ENCODE results near the gene WDR82.
A peak's percentile ranks its signal among the peaks of the same experiment; 100 is the strongest.

The WDR82 gene, protein sequence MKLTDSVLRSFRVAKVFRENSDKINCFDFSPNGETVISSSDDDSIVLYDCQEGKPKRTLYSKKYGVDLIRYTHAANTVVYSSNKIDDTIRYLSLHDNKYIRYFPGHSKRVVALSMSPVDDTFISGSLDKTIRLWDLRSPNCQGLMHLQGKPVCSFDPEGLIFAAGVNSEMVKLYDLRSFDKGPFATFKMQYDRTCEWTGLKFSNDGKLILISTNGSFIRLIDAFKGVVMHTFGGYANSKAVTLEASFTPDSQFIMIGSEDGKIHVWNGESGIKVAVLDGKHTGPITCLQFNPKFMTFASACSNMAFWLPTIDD

DNA sequence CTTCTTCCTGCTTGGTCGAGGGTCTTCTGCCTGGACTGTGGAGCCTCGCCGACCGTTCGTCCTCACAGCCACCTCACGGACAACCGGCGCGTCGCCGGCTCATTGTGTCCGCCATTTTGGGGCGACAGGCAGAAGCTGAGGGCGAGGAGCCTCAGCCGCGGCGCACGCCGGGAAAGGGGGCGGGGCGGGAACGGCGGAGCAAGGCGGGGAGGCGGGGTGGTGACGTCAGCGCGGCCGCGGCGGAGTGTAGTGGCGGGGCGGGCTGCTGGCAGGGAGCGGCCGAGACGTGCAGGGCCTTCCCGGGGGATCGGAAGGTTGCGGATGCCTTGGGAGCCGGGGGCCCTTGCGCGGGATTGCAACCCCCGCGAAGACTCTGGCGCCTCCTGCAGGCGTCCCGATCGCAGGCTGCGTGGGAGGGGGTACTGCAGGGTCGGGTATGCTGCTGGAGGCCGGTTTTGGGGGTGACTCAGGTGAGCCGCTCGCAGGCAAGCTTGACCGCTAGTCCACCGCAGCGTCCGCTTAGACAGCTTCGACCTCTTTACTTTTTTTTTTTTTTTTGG lies at the start of gene WDR82:
Gene WDR82, minus strand, starts transcription at position 140 of the 560 bp plus-strand sequence. CDS start 288 bp downstream, outside the sequence.
- DNase-seq = peak; percentile 97 to 100 (median 98)
- intact Hi-C loops (cut with DNase I) = loop anchor here (2.0 to 5.0 kb wide), 2 partner anchors 40 to 81 kb away; partner anchors contain the start of genes ALAS1 and TWF2

DNA sequence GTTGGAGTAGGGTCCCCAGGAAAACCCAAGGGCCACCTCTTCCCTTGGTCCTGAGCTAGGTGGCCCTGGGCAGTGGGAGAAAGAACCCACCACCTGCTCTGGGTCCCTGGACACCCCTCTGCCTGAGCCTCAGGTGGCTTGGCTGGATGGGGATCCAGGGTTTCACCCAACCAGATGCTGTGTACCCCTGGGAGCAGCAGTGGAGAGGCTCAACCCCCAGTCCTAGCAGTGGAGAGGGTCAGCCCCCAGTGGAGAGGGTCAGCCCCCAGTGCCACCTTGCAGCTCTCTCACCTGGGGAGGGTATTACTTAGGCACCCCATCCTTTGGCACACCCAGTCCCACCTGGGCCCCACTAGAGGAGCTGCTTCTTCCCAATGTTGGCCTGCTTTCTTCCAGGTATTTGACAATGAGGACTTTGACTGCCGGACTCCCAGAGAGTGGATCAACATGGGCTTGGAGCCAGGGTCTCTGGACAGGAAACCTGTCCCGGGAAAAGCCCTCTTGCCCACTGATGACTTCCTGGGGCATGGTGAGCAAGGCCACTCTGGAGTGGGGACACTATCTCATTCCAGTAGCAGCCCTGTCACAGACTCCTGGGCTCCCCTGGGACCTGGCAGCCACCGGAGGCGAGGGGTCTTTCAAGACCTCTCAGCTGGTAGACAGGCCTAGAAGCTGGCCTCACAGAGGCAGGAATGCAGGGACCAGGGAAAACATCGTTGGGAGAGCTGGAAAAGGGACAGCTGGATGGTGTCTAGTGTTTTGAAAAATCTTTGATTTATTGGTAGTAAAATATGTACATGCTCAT lies 49.2 kb upstream of the WDR82 start:
- intact Hi-C loops (cut with DNase I) = no loop called here
- no peak for DNase-seq

DNA sequence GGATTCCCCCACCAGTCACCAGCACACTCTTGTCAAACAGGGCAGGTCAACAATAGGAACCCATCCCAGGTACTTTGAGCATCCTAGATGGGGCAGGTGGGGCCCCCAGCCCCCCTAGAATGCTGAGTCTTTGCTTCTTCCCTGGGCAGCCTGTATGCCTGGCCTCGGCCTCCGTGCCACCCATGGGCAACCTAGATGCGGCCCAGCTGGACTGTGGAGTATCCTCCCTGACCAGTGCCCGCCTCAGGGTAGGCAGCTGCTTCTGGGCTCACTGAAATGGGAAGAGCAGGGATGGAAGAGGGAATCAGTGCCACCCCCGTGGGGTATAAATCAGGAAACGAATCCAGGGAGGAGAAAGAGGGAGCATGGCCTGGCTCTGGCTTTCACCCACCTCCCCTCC lies 48.5 kb upstream of the WDR82 start:
- no peak for DNase-seq
- intact Hi-C loops (cut with DNase I) = no loop called here

DNA sequence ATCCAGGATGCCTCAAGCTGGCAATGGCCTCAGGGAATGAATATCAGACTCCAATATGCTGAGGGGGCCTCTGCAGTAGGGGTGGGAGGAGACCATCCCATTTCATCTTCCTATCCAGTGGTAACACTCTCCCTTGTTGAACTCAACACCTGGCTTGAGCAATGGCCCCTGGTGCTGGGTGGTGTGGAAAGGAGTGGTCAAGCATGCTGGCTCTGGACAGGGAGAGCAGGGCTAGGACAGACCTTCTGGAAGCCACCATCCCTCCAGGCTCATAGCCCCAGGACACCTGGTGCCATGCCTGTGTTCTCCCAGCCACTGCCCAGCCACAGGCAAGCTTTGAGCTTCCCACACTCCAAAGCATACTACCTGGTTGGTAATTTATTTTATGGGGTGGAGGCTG lies 47.2 kb upstream of the WDR82 start:
- no peak for DNase-seq
- intact Hi-C loops (cut with DNase I) = no loop called here

DNA sequence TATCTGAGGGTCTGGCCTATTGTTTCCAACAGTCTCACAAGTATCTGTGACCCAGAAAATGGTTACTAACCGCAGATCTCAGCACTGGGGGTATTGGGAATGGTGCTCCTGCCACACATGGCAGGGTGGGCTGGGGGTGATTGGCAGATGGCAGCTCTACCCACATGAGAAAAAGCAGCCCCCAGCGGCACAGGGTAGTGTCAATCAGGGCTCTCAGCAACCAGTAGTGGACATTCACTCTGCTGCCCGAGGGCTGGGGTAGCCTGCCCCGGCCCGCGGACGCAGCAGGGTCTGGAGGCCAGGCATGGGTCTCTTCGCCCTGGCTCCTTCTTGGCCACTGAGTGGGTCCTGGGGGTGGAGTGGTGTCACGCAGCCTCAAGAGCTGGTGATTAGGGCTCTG lies 46.2 kb upstream of the WDR82 start:
- intact Hi-C loops (cut with DNase I) = no loop called here
- DNase-seq = no peak

DNA sequence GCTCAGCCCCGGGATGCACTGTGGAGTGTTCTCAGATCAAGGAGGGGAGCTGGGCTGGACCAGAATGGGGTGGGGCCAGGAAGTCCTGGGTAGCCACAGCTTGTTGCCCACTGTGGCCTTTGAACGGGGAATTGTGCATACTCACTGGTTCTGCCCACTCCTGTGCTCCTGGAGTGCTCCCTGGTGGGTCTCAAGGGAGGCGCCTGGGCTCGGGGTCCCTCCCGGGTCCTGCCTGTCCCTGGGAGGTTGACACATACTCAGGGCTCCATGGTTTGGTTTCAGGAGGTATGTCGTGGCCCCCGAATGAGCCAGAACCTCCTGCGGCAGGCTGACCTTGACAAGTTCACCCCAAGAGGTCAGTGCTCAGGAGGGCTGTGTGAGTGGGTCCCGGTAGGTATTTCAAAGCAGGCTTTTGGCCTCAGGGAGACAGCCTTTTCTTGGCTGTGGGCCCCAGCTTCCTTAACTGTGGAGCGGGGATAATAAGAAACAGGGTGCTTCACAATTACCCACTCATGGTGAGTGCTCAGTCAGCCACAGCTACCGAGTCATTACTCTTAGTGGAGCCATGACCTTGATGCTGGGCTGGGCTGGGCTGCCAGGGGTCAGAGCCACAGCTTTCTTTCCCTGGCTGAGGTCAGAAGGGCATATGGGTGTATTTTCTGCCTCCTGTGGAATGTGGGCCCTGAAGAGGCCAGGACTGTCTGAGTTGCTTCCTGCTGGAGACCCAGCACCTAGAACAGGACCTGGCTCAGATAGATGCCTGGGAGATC lies 45.3 kb upstream of the WDR82 start:
- intact Hi-C loops (cut with DNase I) = no loop called here
- no peak for DNase-seq

DNA sequence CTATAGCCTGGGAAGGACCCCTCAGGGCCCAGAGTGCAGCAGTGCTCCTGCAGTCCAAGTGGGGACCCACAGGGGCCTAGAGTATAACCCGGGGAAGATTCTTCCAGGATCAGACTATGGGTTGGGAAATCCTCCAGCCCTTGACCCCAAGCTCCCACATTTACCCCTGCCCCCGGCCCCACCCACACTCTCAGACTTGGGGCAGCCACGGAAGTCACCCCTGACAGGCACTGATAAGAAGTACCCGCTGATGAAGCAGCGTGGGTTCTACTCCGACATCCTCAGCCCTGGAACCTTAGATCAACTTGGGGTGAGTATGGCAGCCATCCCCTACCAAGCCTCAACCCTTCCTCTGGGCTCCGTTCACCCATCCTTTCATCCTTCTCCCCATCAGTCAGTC lies 44.0 kb upstream of the WDR82 start:
- intact Hi-C loops (cut with DNase I) = no loop called here
- no peak for DNase-seq

DNA sequence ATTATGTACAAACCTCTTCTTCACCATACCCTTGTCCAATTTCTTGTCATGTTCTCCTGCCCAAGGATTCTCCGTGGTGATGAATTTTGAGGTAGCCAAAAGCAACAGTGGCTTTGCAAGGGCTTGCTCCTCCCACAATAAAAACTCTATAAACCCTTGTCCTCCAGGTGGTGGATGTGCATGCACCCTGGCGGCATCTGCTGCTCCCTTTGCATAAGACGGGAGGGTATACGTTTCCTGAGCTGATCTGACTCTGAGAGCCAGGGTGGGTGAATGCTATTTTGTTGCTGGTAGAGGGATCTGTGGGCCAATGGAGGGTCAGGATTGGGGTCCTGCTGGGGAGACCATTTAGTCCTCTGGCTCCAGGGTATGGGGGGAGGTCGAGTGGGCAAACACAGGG lies 43.0 kb upstream of the WDR82 start:
- intact Hi-C loops (cut with DNase I) = no loop called here
- DNase-seq = no peak

DNA sequence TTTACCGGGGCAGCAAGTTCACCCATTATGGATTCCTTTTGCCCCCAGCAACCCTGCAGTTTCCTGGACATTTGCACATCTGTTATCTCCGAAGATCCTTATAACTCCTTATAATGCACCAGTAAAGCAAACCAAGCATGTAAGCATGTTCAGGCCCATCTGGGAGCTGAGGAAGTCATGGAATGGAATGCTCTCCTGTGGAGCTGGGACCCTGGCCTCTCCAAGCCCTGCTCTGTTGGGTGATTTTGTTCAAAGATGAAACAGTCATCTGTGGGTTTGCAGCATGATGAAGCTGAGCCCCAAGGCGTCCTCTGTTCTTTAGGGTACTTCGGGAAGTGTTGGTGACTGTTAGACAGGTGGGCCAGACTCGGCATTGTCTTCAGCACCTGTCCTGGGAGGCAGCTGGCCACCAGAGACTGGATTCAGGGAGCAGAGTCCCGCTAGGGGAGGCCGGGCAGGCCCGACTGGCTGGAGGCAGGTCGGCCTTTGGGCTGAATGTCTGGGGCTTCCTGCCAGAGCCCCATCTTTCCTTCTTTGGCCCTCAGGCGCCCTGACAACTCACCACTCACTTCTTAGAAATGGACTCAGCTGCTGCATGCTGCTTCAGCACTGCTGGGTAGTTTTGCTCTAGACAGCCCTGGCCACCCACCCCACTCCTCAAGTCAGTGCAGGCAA lies 41.6 kb upstream of the WDR82 start:
- intact Hi-C loops (cut with DNase I) = no loop called here
- DNase-seq = no peak

DNA sequence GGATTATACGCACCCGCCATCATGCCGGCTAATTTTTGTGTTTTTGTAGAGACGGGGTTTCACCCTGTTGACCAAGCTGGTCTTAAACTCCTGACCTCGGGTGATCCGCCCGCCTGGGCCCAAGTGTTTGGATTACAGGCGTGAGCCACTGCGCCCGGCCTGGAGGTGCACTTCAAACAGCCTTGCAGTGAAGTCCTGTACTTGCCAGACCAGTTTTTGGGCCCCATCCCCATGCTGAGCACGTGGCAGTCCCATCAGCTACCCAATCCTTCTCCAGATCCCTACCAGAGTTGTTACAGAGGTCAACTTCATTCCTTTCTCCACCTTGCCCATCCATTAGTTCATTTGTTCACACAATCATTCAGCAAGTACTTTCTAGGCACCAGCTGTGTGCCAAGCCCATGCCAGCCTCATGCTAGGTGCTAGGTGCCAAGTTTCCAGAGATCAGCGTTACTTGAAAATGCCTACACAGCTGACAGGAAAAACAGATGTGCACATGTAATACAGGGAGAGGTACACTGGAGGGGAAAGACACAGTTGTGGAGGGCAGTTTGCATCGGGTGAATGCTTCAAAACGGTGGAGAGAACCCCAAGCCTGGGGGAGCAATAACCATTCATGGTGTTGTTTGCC lies 39.9 kb upstream of the WDR82 start:
- intact Hi-C loops (cut with DNase I) = no loop called here
- DNase-seq = no peak

DNA sequence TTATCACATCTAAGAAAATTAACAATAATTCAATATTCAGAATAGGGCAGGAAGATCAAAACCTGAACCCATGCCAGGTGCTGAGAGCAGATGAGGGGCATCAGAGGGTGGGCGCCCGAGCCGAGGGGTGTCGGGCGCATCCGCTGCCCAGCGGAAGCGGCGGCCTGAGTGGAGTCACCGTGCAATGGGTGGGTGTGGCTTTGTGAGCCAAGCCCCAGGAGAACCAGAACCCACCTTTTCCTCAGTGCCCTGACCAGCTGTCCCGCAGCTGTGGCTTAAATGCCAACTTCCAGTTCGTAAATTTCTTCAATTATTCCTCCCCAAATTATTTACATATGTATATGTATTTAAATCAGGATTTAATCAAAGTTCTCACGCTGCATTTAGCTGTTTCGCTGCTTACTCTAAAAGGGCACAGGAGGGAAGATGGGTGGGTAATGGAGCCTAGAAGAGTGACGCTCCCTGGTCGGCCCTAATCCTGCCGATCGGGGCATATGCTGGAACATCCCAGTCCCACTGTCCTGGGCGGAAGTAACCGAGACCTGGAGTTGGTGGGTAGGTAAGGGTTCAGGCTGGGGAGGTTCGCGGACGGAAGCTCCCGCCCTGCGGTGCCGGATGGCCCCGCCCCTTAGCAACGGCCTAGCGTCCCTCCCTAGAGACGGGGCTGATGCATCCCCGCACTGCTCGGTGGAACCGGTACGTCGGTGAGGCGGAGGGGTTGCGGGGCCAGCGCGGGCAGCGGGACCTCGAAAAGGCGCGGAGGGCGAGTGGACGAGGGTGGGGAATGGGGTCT lies 39.0 kb upstream of the WDR82 start:
- intact Hi-C loops (cut with DNase I) = no loop called here
- DNase-seq = no peak

DNA sequence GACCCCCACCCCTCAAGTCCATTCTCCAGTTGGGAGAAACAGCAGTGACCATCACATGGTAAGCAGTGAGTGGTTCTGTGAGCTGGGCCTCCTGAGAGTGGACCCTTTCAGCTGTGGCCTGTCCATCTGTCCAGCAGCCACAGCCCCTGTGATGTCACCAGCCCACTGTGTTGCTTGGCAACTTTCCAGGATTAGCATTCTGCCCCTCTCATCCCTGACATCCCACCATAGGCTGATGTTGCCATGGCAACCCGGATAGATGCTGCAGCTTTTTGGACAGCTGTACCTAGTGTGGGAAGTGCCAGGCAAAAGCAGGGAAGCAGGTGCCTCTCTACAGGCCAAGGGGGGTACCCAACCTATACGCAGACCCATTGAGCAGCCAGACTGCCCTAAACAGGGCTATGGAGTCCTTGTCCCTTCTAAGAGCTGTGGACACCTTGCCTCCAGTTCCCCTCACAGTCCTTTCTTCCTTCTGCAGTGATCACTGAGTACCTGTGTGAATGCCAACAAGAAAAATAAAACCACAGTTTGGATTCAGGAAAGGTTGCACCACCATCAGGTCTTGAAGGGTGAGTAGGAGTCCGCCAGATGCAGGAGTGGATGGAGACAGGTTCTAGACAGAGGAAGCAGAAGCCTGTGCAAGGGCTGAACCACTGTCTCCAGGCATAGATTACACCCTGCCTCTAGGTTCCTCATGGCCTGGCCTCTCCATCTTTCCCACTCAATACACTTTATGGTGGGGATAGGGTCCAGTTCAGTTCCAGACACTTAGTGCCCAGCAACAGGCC lies 37.7 kb upstream of the WDR82 start, which contains the start of gene DNAH1:
Gene DNAH1, plus strand, starts transcription at position 343 of the 788 bp plus-strand sequence. CDS start 6,124 bp downstream, outside the sequence.
- intact Hi-C loops (cut with DNase I) = no loop called here

DNA sequence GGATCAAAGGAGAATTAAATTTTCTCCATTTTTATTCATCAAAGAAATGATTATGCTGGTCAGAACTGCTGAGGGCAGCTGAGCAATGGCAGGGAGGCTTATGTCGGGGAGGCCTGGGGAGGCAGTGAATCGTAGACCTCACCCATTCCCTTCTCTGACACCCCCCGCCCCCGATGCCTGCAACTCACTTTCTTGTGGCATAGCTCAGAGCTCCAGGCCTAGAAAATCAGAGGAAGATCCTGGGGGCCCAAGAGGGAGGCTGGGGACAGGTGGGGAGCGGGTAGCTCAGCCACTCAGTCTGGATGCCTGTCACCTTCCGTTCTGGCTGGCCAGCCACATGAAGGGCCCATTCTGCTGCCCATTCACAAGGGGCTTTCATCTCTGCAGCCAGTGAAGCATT lies 36.6 kb upstream of the WDR82 start:
- intact Hi-C loops (cut with DNase I) = no loop called here
- no peak for DNase-seq

More for the DNA sequence above, 37.7 kb upstream of the WDR82 start, which contains the start of gene DNAH1:
- DNase-seq = peak in 3 of 10 donors; percentile 16 to 30 (median 27)

DNA sequence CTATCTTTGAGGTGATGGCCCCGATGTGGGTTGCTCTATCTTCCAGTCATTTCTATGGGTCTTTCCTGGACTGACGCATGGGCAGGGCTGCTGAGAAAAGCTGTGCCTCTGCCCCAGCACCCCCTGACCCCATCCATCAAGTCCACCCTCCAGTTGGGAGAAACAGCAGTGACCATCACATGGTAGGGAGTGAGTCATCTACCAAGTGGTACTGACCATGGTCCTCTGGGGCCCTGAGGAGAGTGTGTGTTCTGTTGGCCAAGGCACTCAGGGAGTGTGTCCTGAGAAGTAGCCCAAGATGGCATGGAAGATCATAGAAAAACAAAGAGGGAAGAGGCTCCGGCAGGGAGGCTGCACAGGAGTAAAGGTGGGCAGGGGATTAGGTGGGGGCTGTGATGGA lies 36.0 kb upstream of the WDR82 start:
- intact Hi-C loops (cut with DNase I) = no loop called here

DNA sequence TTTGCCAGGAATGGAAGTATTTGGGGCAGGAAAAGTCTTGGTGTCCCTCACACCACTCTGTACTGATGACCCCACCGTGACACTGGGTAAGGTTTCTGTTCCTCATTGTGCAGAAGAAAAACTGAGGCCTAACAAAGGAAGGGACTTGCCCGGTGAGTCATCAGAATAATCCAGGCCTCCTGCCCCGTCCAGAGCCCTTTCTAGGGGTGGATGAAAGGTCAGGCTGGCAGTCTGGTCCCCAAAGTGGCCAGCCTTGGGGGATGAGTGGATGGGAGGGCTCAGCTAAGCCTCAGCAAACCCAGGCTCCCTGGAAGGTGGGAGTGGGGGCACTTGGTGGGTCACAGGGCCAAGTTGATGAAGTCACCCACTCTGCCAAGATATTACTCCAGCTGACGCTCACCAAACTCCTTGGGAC lies 35.3 kb upstream of the WDR82 start:
- intact Hi-C loops (cut with DNase I) = no loop called here
- no peak for DNase-seq

More for the DNA sequence above, 36.0 kb upstream of the WDR82 start:
- no peak for DNase-seq

DNA sequence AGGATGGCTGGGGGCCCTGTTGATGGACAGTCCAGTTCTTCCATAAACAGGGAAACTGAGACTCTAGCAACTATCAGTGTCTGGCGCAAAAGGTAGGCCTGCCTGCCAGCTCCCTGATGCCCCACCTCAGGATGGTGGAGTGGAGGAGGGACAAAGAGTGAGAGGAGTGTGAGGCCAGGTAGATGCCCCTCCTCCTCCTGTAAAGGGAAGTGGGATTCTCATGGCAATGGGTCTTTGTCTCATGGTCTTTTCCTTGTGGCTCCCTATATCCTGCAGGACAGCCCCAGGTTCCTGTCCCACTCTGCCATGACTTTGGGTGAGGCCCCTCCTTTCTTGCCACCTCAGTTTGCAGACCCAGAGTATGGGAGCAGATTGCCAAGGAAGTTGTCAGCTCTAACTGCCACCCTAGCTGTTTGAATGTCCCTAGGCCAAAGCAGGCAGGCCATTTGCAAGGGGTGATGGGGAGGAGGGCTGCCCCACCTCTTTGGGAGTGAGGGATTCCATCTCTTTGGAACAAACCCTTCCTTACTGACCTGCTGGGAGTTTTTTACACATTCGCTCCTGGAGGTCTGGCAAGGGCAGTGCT lies 34.8 kb upstream of the WDR82 start:
- DNase-seq = no peak
- intact Hi-C loops (cut with DNase I) = no loop called here

DNA sequence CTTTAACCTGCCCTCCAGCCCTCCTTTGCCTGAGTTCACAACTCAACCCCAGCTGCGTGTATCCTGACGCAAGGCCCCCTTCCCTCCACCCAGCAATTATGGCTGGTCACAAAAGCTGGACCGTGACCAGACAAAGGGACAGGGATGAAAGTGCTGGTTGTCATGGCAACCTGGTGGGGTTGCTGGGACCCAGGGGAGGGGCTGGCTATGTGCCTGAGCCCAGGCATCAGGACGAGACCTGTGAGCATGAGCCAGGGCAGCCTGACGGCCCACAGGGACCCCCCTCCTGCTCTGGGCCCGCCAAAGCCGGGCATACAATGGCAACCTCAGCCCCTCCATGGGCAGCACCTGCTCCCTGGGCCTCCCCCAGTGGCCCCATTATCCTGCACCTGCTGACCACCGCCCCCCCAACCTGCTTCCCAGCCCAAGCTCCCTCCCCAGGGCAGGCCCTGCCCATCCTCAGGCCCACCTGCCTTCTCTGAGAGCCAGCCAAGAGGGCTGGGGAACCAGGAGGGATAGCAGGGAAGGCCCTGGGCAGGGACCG lies 33.2 kb upstream of the WDR82 start:
- no peak for DNase-seq
- intact Hi-C loops (cut with DNase I) = no loop called here
